ENCODE results near the gene OXA1L. TPM values are rescaled to one million over a fixed set of nuclear protein-coding genes. Genes with fewer than 3 reads are reported as not detected.

Gene OXA1L
- total and polyA plus RNA-seq, 2 of the 13 experiments (the other 11 are each of a cell fraction or from before 2014, with no cell fraction given) = 230 to 589 TPM

GRCh38 chr14:22767323-22767589 lies 768 bp downstream of the OXA1L start:
- POLR2A ChIA-PET = interaction anchor here (1.2 to 2.6 kb wide), 30 partner anchors 7 to 1675 kb away, joined by 3 to 34 read pairs (median 14); partner anchors contain the start of genes ABHD4, ACIN1, AJUBA and C14orf119
- Histone ChIP-seq H3K9ac (ENCODE audit: insufficient read depth, low read depth, low read length) (peak overlapping the region; percentile 84), H3K27ac (ENCODE audit: extremely low read length, insufficient read depth, low read length) (peak overlapping the region; percentile 74), H3K9me3 (ENCODE audit: low read length) (no peaks in the 10 kb centered on the region), H3K4me3 (replicated peaks in 1 of 3; ENCODE audit: insufficient read depth in 1 of 3, low read depth in 2 of 3, low read length in 3 of 3) (peak overlapping the region; percentile 72 to 96 (median 83)), H3K79me2 (ENCODE audit: insufficient read depth, low read length) (peaks cover 23% of the 10 kb centered on the region), H3K36me3 (replicated peaks in 1 of 2; ENCODE audit: control insufficient read depth in 1 of 2, insufficient read depth in 2 of 2, low read length in 2 of 2) (peaks cover 25 to 38% of the 10 kb centered on the region in 2 experiments), H3K4me1 (ENCODE audit: insufficient read depth, low read length) (peaks cover 22% of the 10 kb centered on the region), H4K20me1 (ENCODE audit: insufficient read depth, low read length) (no peaks in the 10 kb centered on the region), H3K4me2 (ENCODE audit: low read depth, low read length) (peak overlapping the region; percentile 78), H2AFZ (ENCODE audit: low read length) (no peak overlapping the region), H3K27me3 (ENCODE audit: control insufficient read depth in 1 of 2, insufficient read depth in 2 of 2, low read length in 2 of 2) (no peaks in the 10 kb centered on the region; a peak in 1 of 5 replicates)
- CTCF ChIA-PET (ENCODE audit: low intra/inter-chr PET ratio, low total read pairs) = interaction anchor here (1.6 kb wide), 1 partner anchor 210 kb away, joined by 3 read pairs; no protein-coding TSS in a partner anchor
- FAIRE-seq = no peak
- in situ Hi-C loops (cut with HindIII; ENCODE audit: extremely low pct_ligation_motif_present, low pct_unique_long_range_greater_than_20kb) (no loop called here), intact Hi-C loops (cut with micrococcal nuclease; ENCODE audit: unreplicated experiment) (loop anchor here (1.0 to 5.0 kb wide), 6 partner anchors 55 to 1565 kb away; partner anchors contain the start of gene LRP10)
- 4% methylated on average over 6 of the region's 6 CpGs for WGBS (ENCODE audit: low lambda C conversion rate)
- BruUV-seq (replicated peaks) = no TSS peak
- DNase-seq (ENCODE audit: low spot score) = no peak
- peak; percentile 13 for ATAC-seq
- TF ChIP-seq TOPORS (CRISPR knock-in tag; IDR thresholded peaks at IDR 0.05) (no peak), ZNF644 (CRISPR knock-in tag; IDR thresholded peaks at IDR 0.05; ENCODE audit: low read depth) (no peak), REPIN1 (CRISPR knock-in tag; IDR thresholded peaks at IDR 0.05; ENCODE audit: borderline replicate concordance, low read depth) (no peak), ZNF230 (CRISPR knock-in tag; IDR thresholded peaks at IDR 0.05) (no peak), SMAD9 (CRISPR knock-in tag; IDR thresholded peaks at IDR 0.05) (peak; percentile 91; the same call in 1 of the 2 replicates), HBP1 (CRISPR knock-in tag; IDR thresholded peaks at IDR 0.05; ENCODE audit: low read depth) (no peak), ZNF414 (CRISPR knock-in tag; IDR thresholded peaks at IDR 0.05) (no peak), CHD4 (IDR thresholded peaks at IDR 0.05; ENCODE audit: borderline replicate concordance, low read length) (no peak), ZFAT (CRISPR knock-in tag; conservative IDR thresholded peaks at IDR 0.05) (no peak), ZNF207 (IDR thresholded peaks at IDR 0.05; ENCODE audit: borderline replicate concordance) (no peak), RXRA (CRISPR knock-in tag; IDR thresholded peaks at IDR 0.05) (no peak), CBX5 (CRISPR knock-in tag; IDR thresholded peaks at IDR 0.05; ENCODE audit: borderline replicate concordance) (no peak), RARA (CRISPR knock-in tag; IDR thresholded peaks at IDR 0.05) (no peak), TARDBP (CRISPR knock-in tag; IDR thresholded peaks at IDR 0.05) (no peak), IRF2 (CRISPR knock-in tag; IDR thresholded peaks at IDR 0.05) (no peak), SAP130 (CRISPR knock-in tag; IDR thresholded peaks at IDR 0.05; ENCODE audit: low read depth) (no peak; the same call in 1 of the 2 replicates), ZFYVE20 (CRISPR knock-in tag; IDR thresholded peaks at IDR 0.05; ENCODE audit: borderline replicate concordance, low read depth) (no peak), THAP7 (CRISPR knock-in tag; IDR thresholded peaks at IDR 0.05) (no peak), ZNF441 (CRISPR knock-in tag; IDR thresholded peaks at IDR 0.05; ENCODE audit: borderline replicate concordance) (no peak), ARNT (IDR thresholded peaks at IDR 0.05) (no peak), RFXANK (CRISPR knock-in tag; IDR thresholded peaks at IDR 0.05) (0 out of 2 replicates have a peak, but pooled peaks have one; percentile 14), ZKSCAN5 (CRISPR knock-in tag; IDR thresholded peaks at IDR 0.05) (no peak; the same call in 1 of the 2 replicates), RORA (CRISPR knock-in tag; IDR thresholded peaks at IDR 0.05) (no peak), FOXO1 (CRISPR knock-in tag; IDR thresholded peaks at IDR 0.05) (no peak), KAT2B (IDR thresholded peaks at IDR 0.05; ENCODE audit: borderline replicate concordance, low read depth, low read length) (no peak), ZNF580 (CRISPR knock-in tag; IDR thresholded peaks at IDR 0.05; ENCODE audit: borderline replicate concordance, low read depth) (no peak), NRL (CRISPR knock-in tag; IDR thresholded peaks at IDR 0.05; ENCODE audit: borderline replicate concordance) (no peak)

All from HepG2 (cell line).